ENCODE data around the gene PCBP4. TPM values are rescaled to one million over a fixed set of nuclear protein-coding genes. Genes with fewer than 3 reads are reported as not detected.

The PCBP4 gene
- total RNA-seq, 1 donor from 2014 or later = 10.3 TPM

GRCh38 chr3:51957520-51958205 lies 9.6 kb downstream of the PCBP4 start:
- TF ChIP-seq CTCF (IDR thresholded peaks at IDR 0.05) = no peak
- no peak for ATAC-seq (ENCODE audit: low read depth)
- DNase-seq = no peak
- H3K27me3 Mint-ChIP-seq = peaks cover 16% of the 10 kb centered on the region
- ChIA-PET POLR2A (no interaction called here), CTCF (interaction anchor here (1.3 kb wide), 1 partner anchor 13 kb away, joined by 3 read pairs; no protein-coding TSS in a partner anchor)
- H3K36me3 Mint-ChIP-seq (ENCODE audit: low read depth) = no peaks in the 10 kb centered on the region
- H3K27ac Mint-ChIP-seq = no peak overlapping the region
- H3K4me3 Mint-ChIP-seq = no peak overlapping the region
- peaks cover 2% of the 10 kb centered on the region for H3K4me1 Mint-ChIP-seq
- H3K9me3 Mint-ChIP-seq = no peaks in the 10 kb centered on the region
- intact Hi-C loops (cut with micrococcal nuclease) = no loop called here

GRCh38 chr3:51955893-51956770 lies 11.1 kb downstream of the PCBP4 start:
- DNase-seq = peak; percentile 47
- no peak overlapping the region for H3K27ac Mint-ChIP-seq
- POLR2A ChIA-PET = no interaction called here

GRCh38 chr3:51955175-51955892 lies 11.9 kb downstream of the PCBP4 start, which contains the start of gene GPR62:
Gene GPR62 (plus strand): TSS chr3:51955381. CDS start chr3:51955653, 272 bp downstream.
- H3K4me3 Mint-ChIP-seq = peak within 1 kb of the TSS; percentile 24
- CTCF ChIA-PET = no interaction called here
- ATAC-seq (ENCODE audit: low read depth) (no peak), DNase-seq (no peak)
- H3K4me1 Mint-ChIP-seq = peaks cover 2% of the 10 kb centered on the region
- TF ChIP-seq CTCF (IDR thresholded peaks at IDR 0.05) = no peak
- H3K27ac Mint-ChIP-seq = no peak within 1 kb of the TSS
- POLR2A ChIA-PET = no interaction called here
- H3K36me3 Mint-ChIP-seq (ENCODE audit: low read depth) = no peaks in the 10 kb centered on the region
- intact Hi-C loops (cut with micrococcal nuclease) = no loop called here
- H3K27me3 Mint-ChIP-seq = peaks cover 19% of the 10 kb centered on the region
- no peaks in the 10 kb centered on the region for H3K9me3 Mint-ChIP-seq

More at GRCh38 chr3:51955893-51956770, 11.1 kb downstream of the PCBP4 start:
- no peaks in the 10 kb centered on the region for H3K9me3 Mint-ChIP-seq
- no peaks in the 10 kb centered on the region for H3K36me3 Mint-ChIP-seq (ENCODE audit: low read depth)
- no peak for TF ChIP-seq CTCF (IDR thresholded peaks at IDR 0.05)
- ATAC-seq (ENCODE audit: low read depth) = peak; percentile 83
- H3K27me3 Mint-ChIP-seq = peaks cover 19% of the 10 kb centered on the region
- H3K4me3 Mint-ChIP-seq = peak overlapping the region; percentile 24
- intact Hi-C loops (cut with micrococcal nuclease) = loop anchor here (1.0 kb wide), 2 partner anchors 11 to 14 kb away; partner anchors contain the start of genes PARP3 and PCBP4
- CTCF ChIA-PET = interaction anchor here (1.3 kb wide), 1 partner anchor 11 kb away, joined by 3 read pairs; no protein-coding TSS in a partner anchor
- peaks cover 2% of the 10 kb centered on the region for H3K4me1 Mint-ChIP-seq

GRCh38 chr3:51954713-51955112 lies 12.5 kb downstream of the PCBP4 start:
- no peak for TF ChIP-seq CTCF (IDR thresholded peaks at IDR 0.05)
- Mint-ChIP-seq H3K27me3 (peaks cover 19% of the 10 kb centered on the region), H3K4me1 (peaks cover 2% of the 10 kb centered on the region), H3K4me3 (no peak overlapping the region), H3K9me3 (no peaks in the 10 kb centered on the region), H3K36me3 (ENCODE audit: low read depth) (no peaks in the 10 kb centered on the region), H3K27ac (no peak overlapping the region)
- POLR2A ChIA-PET = interaction anchor here (0.7 to 0.9 kb wide), 2 partner anchors 28 to 1616 kb away, joined by 3 to 5 read pairs; no protein-coding TSS in a partner anchor
- CTCF ChIA-PET = interaction anchor here (0.9 kb wide), 1 partner anchor 19 kb away, joined by 4 read pairs; the partner anchor contains the start of gene ABHD14B
- intact Hi-C loops (cut with micrococcal nuclease) = no loop called here
- ATAC-seq (ENCODE audit: low read depth) = no peak
- no peak for DNase-seq
